ENCODE data around the gene PDCL2. TPM values are rescaled to one million over a fixed set of nuclear protein-coding genes. Genes with fewer than 3 reads are reported as not detected.

PDCL2 gene
- total RNA-seq, 1 experiment from 2014 or later: not detected

DNA sequence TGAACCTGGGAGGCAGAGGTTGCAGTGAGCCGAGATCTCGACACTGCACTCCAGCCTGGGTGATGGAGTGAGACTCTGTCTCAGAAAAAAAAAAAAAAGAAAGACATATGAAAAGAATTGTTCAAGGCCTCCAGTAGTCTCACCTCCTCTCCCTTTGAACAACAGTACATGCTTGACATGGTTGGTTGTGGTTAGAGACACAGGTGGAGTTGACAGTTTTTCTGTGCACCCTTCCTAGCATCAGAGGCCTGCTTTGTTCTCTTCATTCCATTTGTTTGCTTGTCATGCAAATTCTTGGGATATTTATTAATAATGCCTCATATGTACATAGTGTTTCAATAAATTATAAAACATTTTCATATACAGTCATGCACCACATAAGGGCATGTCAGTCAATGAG is 18.3 kb upstream of the PDCL2 start:
- TF ChIP-seq, protein P1, sequence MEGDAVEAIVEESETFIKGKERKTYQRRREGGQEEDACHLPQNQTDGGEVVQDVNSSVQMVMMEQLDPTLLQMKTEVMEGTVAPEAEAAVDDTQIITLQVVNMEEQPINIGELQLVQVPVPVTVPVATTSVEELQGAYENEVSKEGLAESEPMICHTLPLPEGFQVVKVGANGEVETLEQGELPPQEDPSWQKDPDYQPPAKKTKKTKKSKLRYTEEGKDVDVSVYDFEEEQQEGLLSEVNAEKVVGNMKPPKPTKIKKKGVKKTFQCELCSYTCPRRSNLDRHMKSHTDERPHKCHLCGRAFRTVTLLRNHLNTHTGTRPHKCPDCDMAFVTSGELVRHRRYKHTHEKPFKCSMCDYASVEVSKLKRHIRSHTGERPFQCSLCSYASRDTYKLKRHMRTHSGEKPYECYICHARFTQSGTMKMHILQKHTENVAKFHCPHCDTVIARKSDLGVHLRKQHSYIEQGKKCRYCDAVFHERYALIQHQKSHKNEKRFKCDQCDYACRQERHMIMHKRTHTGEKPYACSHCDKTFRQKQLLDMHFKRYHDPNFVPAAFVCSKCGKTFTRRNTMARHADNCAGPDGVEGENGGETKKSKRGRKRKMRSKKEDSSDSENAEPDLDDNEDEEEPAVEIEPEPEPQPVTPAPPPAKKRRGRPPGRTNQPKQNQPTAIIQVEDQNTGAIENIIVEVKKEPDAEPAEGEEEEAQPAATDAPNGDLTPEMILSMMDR (conservative IDR thresholded peaks at IDR 0.05): no peak
- peaks cover 9 to 12% of the 10 kb centered on the region in 2 experiments for H3K4me1 Mint-ChIP-seq
- Histone ChIP-seq H2AK5ac (ENCODE audit: insufficient read length, low read length) (no peak overlapping the region), H2BK120ac (ENCODE audit: low read depth, low read length, poor library complexity, severe bottlenecking) (no peak overlapping the region), H2BK20ac (ENCODE audit: low read depth, low read length, poor library complexity, severe bottlenecking) (no peak overlapping the region), H3K56ac (ENCODE audit: insufficient read length, low read depth, low read length) (no peak overlapping the region), H3K23ac (ENCODE audit: insufficient read length, low read depth, low read length) (no peak overlapping the region), H3K79me2 (ENCODE audit: insufficient read depth, low read length) (no peaks in the 10 kb centered on the region), H4K8ac (replicated peaks; ENCODE audit: insufficient read length, low read depth, low read length) (no peak overlapping the region), H3K4ac (ENCODE audit: low read depth, low read length) (no peak overlapping the region), H3K79me1 (ENCODE audit: insufficient read depth, low read depth, low read length, poor library complexity, severe bottlenecking) (no peaks in the 10 kb centered on the region), H3K27ac (ENCODE audit: insufficient read length, low read depth, low read length) (no peak overlapping the region), H2AFZ (ENCODE audit: low read length) (no peak overlapping the region), H3K14ac (ENCODE audit: insufficient read depth, low read length) (no peak overlapping the region), H3K9ac (ENCODE audit: extremely low read depth, insufficient read length, low read length) (no peak overlapping the region), H2BK5ac (ENCODE audit: insufficient read length, low read length) (no peak overlapping the region), H3K18ac (ENCODE audit: insufficient read length, low read depth, low read length) (no peak overlapping the region), H2BK15ac (ENCODE audit: low read depth, low read length) (no peak overlapping the region), H3K9me3 (ENCODE audit: control insufficient read depth, low read depth, low read length) (no peaks in the 10 kb centered on the region), H3K23me2 (ENCODE audit: insufficient read length, low read depth, low read length, poor library complexity, severe bottlenecking) (no peaks in the 10 kb centered on the region), H3K4me1 (ENCODE audit: insufficient read depth, low read length) (no peaks in the 10 kb centered on the region), H3K27me3 (ENCODE audit: insufficient read depth, low read length) (no peaks in the 10 kb centered on the region), H4K91ac (ENCODE audit: insufficient read length, low read depth, low read length) (no peak overlapping the region), H4K20me1 (ENCODE audit: control insufficient read depth, insufficient read depth, insufficient read length) (no peaks in the 10 kb centered on the region), H4K5ac (ENCODE audit: insufficient read length, low read depth, low read length) (no peak overlapping the region), H3K4me2 (ENCODE audit: insufficient read depth, insufficient read length, low read length) (no peak overlapping the region), H2BK12ac (ENCODE audit: insufficient read length, low read depth, low read length) (no peak overlapping the region), H3T11ph (ENCODE audit: low read length) (no peak overlapping the region)
- no peak overlapping the region for H3K4me3 Mint-ChIP-seq
- H3K27ac Mint-ChIP-seq: no peak overlapping the region
- peaks cover 0 to 6% (median 0%) of the 10 kb centered on the region in 3 experiments; a peak in 1 of 7 replicates for H3K36me3 Mint-ChIP-seq (ENCODE audit: insufficient read depth in 1 of 3, low read depth in 3 of 3)
- no peaks in the 10 kb centered on the region for H3K27me3 Mint-ChIP-seq (ENCODE audit: low read depth)
- no CpG with 5 or more reads among the region's 2 CpGs for WGBS (ENCODE audit: extremely low coverage, insufficient read length, low lambda C conversion rate)
- no peaks in the 10 kb centered on the region for H3K9me3 Mint-ChIP-seq
- DNase-seq: no peak
